HepG2 (cell line): ENCODE data around the gene EFNB1.

Experiments used
- MXI1 ChIP-seq: IDR thresholded peaks from 3 replicates; pipeline ENCODE4 v1.6.1; 2012; ENCODE audit warnings: low read depth, low read length, inconsistent platforms, borderline replicate concordance
- NFIC ChIP-seq: IDR thresholded peaks from 2 replicates; pipeline ENCODE4 v1.6.1; 2012; ENCODE audit warnings: mild to moderate bottlenecking, low read length, inconsistent platforms
- SALL2 ChIP-seq: sonication (generic); formaldehyde crosslinking; IDR thresholded peaks from 2 replicates; pipeline ENCODE4 v1.8.1; 2023; ENCODE audit warnings: mild to moderate bottlenecking, missing genetic modification reagents, inconsistent platforms
- TCF12 ChIP-seq, 2 experiments: fragments of 450-650 bp in 1 of 2; sonication (generic) in 1 of 2; formaldehyde crosslinking in 1 of 2; IDR thresholded peaks; 2 replicates each; pipeline versions ENCODE4 v1.6.1 to v1.8.0; 2017 to 2022; ENCODE audit warnings: antibody characterized with exemption in 1 of 2, mild to moderate bottlenecking in 1 of 2, missing genetic modification reagents in 1 of 2, moderate library complexity in 1 of 2
- ZBTB1 ChIP-seq: sonication (generic); formaldehyde crosslinking; IDR thresholded peaks from 2 replicates; pipeline ENCODE4 v1.4.0; 2020; ENCODE audit warnings: missing genetic modification reagents, borderline replicate concordance
- ZNF230 ChIP-seq: sonication (generic); formaldehyde crosslinking; IDR thresholded peaks from 2 replicates; pipeline ENCODE4 v1.4.0; 2020; ENCODE audit warnings: mild to moderate bottlenecking, missing genetic modification reagents
- ZNF605 ChIP-seq: sonication (generic); formaldehyde crosslinking; IDR thresholded peaks from 2 replicates; pipeline ENCODE4 v1.8.0; 2022; ENCODE audit warnings: mild to moderate bottlenecking, missing genetic modification reagents
- ZNF782 ChIP-seq: sonication (generic); formaldehyde crosslinking; IDR thresholded peaks from 2 replicates; pipeline ENCODE4 v1.4.0; 2020; ENCODE audit warnings: missing genetic modification reagents, mild to moderate bottlenecking, borderline replicate concordance
- ZSCAN30 ChIP-seq: sonication (generic); formaldehyde crosslinking; IDR thresholded peaks from 2 replicates; pipeline ENCODE4 v1.5.0; 2020; ENCODE audit warnings: mild to moderate bottlenecking, missing genetic modification reagents
- TF ChIP-seq, protein P1 (sequence below): sonication (generic); formaldehyde crosslinking; conservative IDR thresholded peaks from 2 replicates; pipeline ENCODE4 v1.5.0; 2020; ENCODE audit warnings: missing genetic modification reagents
- TF ChIP-seq, protein P2 (sequence below): sonication (generic); formaldehyde crosslinking; IDR thresholded peaks from 2 replicates; pipeline ENCODE4 v1.5.0; 2020; ENCODE audit warnings: mild to moderate bottlenecking, missing genetic modification reagents, moderate library complexity
- TF ChIP-seq, protein P3 (sequence below), 2 experiments: sonication (generic) in 1 of 2; formaldehyde crosslinking in 1 of 2; IDR thresholded peaks; 2 replicates each; pipeline versions ENCODE4 v1.5.1 to v1.6.1; 2011 to 2020; ENCODE audit warnings: borderline replicate concordance in 1 of 2, low read depth in 1 of 2, low read length in 1 of 2, mild to moderate bottlenecking in 1 of 2, missing genetic modification reagents in 1 of 2, moderate library complexity in 1 of 2

DNA sequence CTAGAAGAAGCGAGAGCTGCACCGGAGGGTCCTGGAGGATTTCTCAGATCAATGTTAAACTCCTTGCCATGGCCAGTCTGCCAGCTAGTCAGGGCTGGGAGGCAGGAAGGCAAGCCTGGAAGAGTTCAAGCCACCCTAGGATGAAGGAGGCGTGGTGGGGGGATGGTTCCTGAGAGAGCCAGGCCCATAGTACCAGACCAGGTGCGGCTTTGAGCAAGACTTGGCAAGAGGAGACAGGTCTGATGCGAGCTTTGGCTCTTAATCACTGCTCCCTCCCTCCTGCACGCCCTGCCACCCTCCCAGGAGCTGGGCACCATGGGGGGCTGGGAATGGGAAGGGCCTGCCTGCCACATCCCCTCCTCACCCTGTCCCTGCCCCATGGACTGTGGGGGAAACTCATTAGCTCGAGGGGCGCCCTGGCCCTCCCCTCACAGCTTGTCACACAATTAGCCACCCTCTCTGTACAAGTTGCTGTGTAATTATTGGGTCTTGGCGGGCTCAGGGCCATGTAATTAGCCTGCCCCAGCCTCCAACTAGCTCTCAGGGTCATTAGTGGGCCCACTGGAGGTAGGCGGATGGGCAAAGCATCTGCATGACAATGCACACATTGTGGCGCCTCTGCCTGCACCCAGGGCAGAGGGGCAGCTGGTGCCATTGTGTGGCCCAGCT is 50.3 kb downstream of the EFNB1 start:
- TF ChIP-seq ZSCAN30 (CRISPR knock-in tag) (no peak), TCF12 (IDR thresholded peaks at IDR 0.05) (no peak), TCF12 (CRISPR knock-in tag; IDR thresholded peaks at IDR 0.05) (no peak), SALL2 (CRISPR knock-in tag) (no peak), MXI1 (no peak), NFIC (no peak), ZNF230 (CRISPR knock-in tag) (no peak), ZNF782 (CRISPR knock-in tag) (no peak), ZNF605 (CRISPR knock-in tag) (no peak), ZBTB1 (CRISPR knock-in tag) (no peak)
- TF ChIP-seq, protein P1, sequence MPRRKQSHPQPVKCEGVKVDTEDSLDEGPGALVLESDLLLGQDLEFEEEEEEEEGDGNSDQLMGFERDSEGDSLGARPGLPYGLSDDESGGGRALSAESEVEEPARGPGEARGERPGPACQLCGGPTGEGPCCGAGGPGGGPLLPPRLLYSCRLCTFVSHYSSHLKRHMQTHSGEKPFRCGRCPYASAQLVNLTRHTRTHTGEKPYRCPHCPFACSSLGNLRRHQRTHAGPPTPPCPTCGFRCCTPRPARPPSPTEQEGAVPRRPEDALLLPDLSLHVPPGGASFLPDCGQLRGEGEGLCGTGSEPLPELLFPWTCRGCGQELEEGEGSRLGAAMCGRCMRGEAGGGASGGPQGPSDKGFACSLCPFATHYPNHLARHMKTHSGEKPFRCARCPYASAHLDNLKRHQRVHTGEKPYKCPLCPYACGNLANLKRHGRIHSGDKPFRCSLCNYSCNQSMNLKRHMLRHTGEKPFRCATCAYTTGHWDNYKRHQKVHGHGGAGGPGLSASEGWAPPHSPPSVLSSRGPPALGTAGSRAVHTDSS (CRISPR knock-in tag): no peak
- TF ChIP-seq, protein P2, sequence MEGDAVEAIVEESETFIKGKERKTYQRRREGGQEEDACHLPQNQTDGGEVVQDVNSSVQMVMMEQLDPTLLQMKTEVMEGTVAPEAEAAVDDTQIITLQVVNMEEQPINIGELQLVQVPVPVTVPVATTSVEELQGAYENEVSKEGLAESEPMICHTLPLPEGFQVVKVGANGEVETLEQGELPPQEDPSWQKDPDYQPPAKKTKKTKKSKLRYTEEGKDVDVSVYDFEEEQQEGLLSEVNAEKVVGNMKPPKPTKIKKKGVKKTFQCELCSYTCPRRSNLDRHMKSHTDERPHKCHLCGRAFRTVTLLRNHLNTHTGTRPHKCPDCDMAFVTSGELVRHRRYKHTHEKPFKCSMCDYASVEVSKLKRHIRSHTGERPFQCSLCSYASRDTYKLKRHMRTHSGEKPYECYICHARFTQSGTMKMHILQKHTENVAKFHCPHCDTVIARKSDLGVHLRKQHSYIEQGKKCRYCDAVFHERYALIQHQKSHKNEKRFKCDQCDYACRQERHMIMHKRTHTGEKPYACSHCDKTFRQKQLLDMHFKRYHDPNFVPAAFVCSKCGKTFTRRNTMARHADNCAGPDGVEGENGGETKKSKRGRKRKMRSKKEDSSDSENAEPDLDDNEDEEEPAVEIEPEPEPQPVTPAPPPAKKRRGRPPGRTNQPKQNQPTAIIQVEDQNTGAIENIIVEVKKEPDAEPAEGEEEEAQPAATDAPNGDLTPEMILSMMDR: no peak
- TF ChIP-seq, protein P3, sequence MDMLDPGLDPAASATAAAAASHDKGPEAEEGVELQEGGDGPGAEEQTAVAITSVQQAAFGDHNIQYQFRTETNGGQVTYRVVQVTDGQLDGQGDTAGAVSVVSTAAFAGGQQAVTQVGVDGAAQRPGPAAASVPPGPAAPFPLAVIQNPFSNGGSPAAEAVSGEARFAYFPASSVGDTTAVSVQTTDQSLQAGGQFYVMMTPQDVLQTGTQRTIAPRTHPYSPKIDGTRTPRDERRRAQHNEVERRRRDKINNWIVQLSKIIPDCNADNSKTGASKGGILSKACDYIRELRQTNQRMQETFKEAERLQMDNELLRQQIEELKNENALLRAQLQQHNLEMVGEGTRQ (IDR thresholded peaks at IDR 0.05; ENCODE audit: low read depth, low read length): no peak
- TF ChIP-seq, protein P3 (CRISPR knock-in tag; IDR thresholded peaks at IDR 0.05; ENCODE audit: borderline replicate concordance): no peak
